Fibroblast of lung (primary cell): ENCODE data around the gene TRPC4AP.

Source experiments
- CTCF ChIP-seq, 2 donors: IDR thresholded peaks in 1 of 2; conservative IDR thresholded peaks in 1 of 2; 1 replicate in 1 of 2; 2 replicates in 1 of 2; pipeline ENCODE4 v1.5.1; 2011 to 2012; ENCODE audit warnings: low read length in 2 of 2, control low read depth in 1 of 2, inconsistent platforms in 1 of 2, low read depth in 1 of 2, mild to moderate bottlenecking in 1 of 2
- EZH2 ChIP-seq: IDR thresholded peaks from 2 replicates; pipeline ENCODE4 v1.5.1; 2012; ENCODE audit warnings: low read length, control low read depth, mild to moderate bottlenecking; ENCODE audit errors: missing control alignments

- TF ChIP-seq CTCF (conservative IDR thresholded peaks at IDR 0.05 in 1 of 2, IDR thresholded peaks at IDR 0.05 in 1 of 2; ENCODE audit: low read depth in 1 of 2, low read length in 2 of 2) (no peak), EZH2 (no peak)
These were observed 99.7 kb downstream of the TRPC4AP start for GRCh38 chr20:34992751-34993417.
